HCT116 (cell line): ENCODE measurements around the gene CD40. TPM values are rescaled to one million over a fixed set of nuclear protein-coding genes. Genes with fewer than 3 reads are reported as not detected.

ENCODE experiments used
- ATAC-seq: fragments of 200-7000 bp; cut with Tn5 transposase; 2 replicates; pipeline ENCODE4 v1.9.1; 2020; ENCODE audit warnings: mild to moderate bottlenecking, moderate library complexity
- BruUV-seq: library from RNA; stranded (reverse); fragments of 400-500 nt; replicated peaks from 2 replicates; lab custom pipeline; 2021; lab: Mats Ljungman, UMichigan
- CTCF ChIA-PET: fragments of 300-600 bp; sonication (Branson Sonifier 250); formaldehyde crosslinking; loops from one replicate; lab custom pipeline; 2021; ENCODE audit warnings: antibody characterized with exemption; lab: Charles Lee
- POLR2A ChIA-PET: fragments of 300-600, 350-600 bp; sonication (Branson Sonifier 250); formaldehyde crosslinking; loops from one replicate; lab custom pipeline; 2021; ENCODE audit warnings: antibody characterized with exemption; lab: Charles Lee
- RAD21 ChIA-PET, 2 experiments: fragments of 300-600 bp; sonication (Branson Sonifier 250); formaldehyde crosslinking; loops; one replicate each; lab custom pipeline; 2023; ENCODE audit warnings: low total read pairs in 2 of 2; ENCODE audit not compliant: uncharacterized antibody in 2 of 2, unreplicated experiment in 2 of 2, low non-redundant PET in 1 of 2; lab: Charles Lee
- DNase-seq: peaks from one replicate; pipeline ENCODE4 v3.0.0-alpha.2; 2010; ENCODE audit warnings: low read depth, low spot score
- H2AFZ ChIP-seq: fragments of 200-600 bp; shearing (Covaris generic), sonication (generic); 2 replicates; pipeline ENCODE4 v1.6.1; 2017; ENCODE audit warnings: low read depth, mixed run types, mixed read lengths, antibody characterized with exemption, low read length; ENCODE audit not compliant: poor library complexity, severe bottlenecking
- H3K27ac ChIP-seq: 2 replicates; pipeline ENCODE4 v1.5.1; 2012; ENCODE audit warnings: low read depth, low read length
- H3K27me3 ChIP-seq: fragments of 200-600 bp; sonication (generic); 2 replicates; pipeline ENCODE4 v1.6.1; 2016; ENCODE audit warnings: mixed run types, low read length, mixed read lengths; ENCODE audit not compliant: insufficient read depth
- H3K36me3 ChIP-seq, 2 experiments: fragments of 200-500 bp in 1 of 2; fragments of 200-600 bp in 1 of 2; sonication (Bioruptor generic) in 1 of 2; sonication (generic) in 1 of 2; 2 replicates each; pipeline versions ENCODE4 v1.5.1 to v1.6.1; 2014 to 2016; ENCODE audit warnings: low read length in 2 of 2, inconsistent platforms in 1 of 2, mixed read lengths in 1 of 2, mixed run types in 1 of 2; ENCODE audit not compliant: insufficient read depth in 2 of 2, control insufficient read depth in 1 of 2
- H3K4me1 ChIP-seq, 2 experiments: fragments of 200-600 bp in 1 of 2; sonication (generic) in 1 of 2; 2 replicates each; pipeline versions ENCODE4 v1.5.1 to v1.6.1; 2012 to 2017; ENCODE audit warnings: low read length in 2 of 2, inconsistent platforms in 1 of 2, mild to moderate bottlenecking in 1 of 2, mixed read lengths in 1 of 2, mixed run types in 1 of 2, moderate library complexity in 1 of 2; ENCODE audit not compliant: insufficient read depth in 2 of 2, control insufficient read depth in 1 of 2
- H3K4me2 ChIP-seq: fragments of 200-600 bp; sonication (generic); 2 replicates; pipeline ENCODE4 v1.6.1; 2017; ENCODE audit warnings: mixed run types, low read length, mixed read lengths
- H3K4me3 ChIP-seq, 2 experiments: fragments of 200-600 bp in 1 of 2; sonication (generic) in 1 of 2; replicated peaks in 1 of 2; 2 replicates each; pipeline ENCODE4 v1.5.1; 2011 to 2016; ENCODE audit warnings: low read length in 2 of 2, control low read depth in 1 of 2, low read depth in 1 of 2, mild to moderate bottlenecking in 1 of 2, mixed read lengths in 1 of 2, mixed run types in 1 of 2
- H3K79me2 ChIP-seq: fragments of 200-600 bp; sonication (generic); 2 replicates; pipeline ENCODE4 v1.6.1; 2017; ENCODE audit warnings: mild to moderate bottlenecking, mixed run types, low read length, moderate library complexity, mixed read lengths; ENCODE audit not compliant: insufficient read depth
- H3K9ac ChIP-seq: fragments of 200-600 bp; sonication (generic); 2 replicates; pipeline ENCODE4 v1.6.1; 2016; ENCODE audit warnings: low read length, mixed read lengths
- H3K9me2 ChIP-seq: fragments of 200-600 bp; sonication (generic), shearing (Covaris generic); 2 replicates; pipeline ENCODE4 v1.6.1; 2017; ENCODE audit warnings: mixed run types, mild to moderate bottlenecking, moderate library complexity; ENCODE audit not compliant: insufficient read depth
- H3K9me3 ChIP-seq, 2 experiments: fragments of 200-500 bp in 1 of 2; fragments of 200-600 bp in 1 of 2; sonication (Bioruptor generic) in 1 of 2; sonication (generic) in 1 of 2; 2 replicates each; pipeline ENCODE4 v1.6.1; 2014 to 2017; ENCODE audit warnings: low read length in 2 of 2, mixed read lengths in 2 of 2, inconsistent platforms in 1 of 2, low read depth in 1 of 2, mild to moderate bottlenecking in 1 of 2, mixed run types in 1 of 2, moderate library complexity in 1 of 2; ENCODE audit not compliant: control insufficient read depth in 1 of 2, insufficient read depth in 1 of 2
- H4K20me1 ChIP-seq: fragments of 200-600 bp; sonication (generic), shearing (Covaris generic); 2 replicates; pipeline ENCODE4 v1.6.1; 2017; ENCODE audit warnings: mixed run types, mild to moderate bottlenecking, moderate library complexity; ENCODE audit not compliant: insufficient read depth
- CBX3 ChIP-seq: IDR thresholded peaks from 2 replicates; pipeline ENCODE4 v1.6.1; 2012; ENCODE audit warnings: low read depth
- ELF1 ChIP-seq: IDR thresholded peaks from 2 replicates; pipeline ENCODE4 v1.6.1; 2012; ENCODE audit warnings: low read depth, borderline replicate concordance
- EZH2phosphoT487 ChIP-seq: fragments of 200-600 bp; IDR thresholded peaks from 2 replicates; pipeline ENCODE4 v1.6.1; 2018; ENCODE audit warnings: antibody characterized with exemption, borderline replicate concordance
- POLR2A ChIP-seq: IDR thresholded peaks from 2 replicates; pipeline ENCODE4 v1.7.0; 2011; ENCODE audit warnings: borderline replicate concordance; ENCODE audit not compliant: insufficient read depth, insufficient read length; ENCODE audit errors: extremely low read depth
- REST ChIP-seq: IDR thresholded peaks from 2 replicates; pipeline ENCODE4 v1.6.1; 2012; ENCODE audit warnings: low read depth
- SRF ChIP-seq: IDR thresholded peaks from 2 replicates; pipeline ENCODE4 v1.6.1; 2012; ENCODE audit warnings: low read depth
- YY1 ChIP-seq: IDR thresholded peaks from 2 replicates; pipeline ENCODE4 v1.6.1; 2011; ENCODE audit warnings: low read length, low read depth, moderate library complexity, mild to moderate bottlenecking; ENCODE audit not compliant: insufficient replicate concordance; ENCODE audit errors: extremely low read depth
- intact Hi-C: fragments of 100-400 bp; cut with micrococcal nuclease; formaldehyde crosslinking; loops from 2 replicates; pipeline ENCODE4 v1.10.0; 2022
- total RNA-seq: library from RNA; stranded (reverse); gene quantifications from one replicate; pipeline ENCODE4 v1.2.1, GENCODE V29; 2021; ENCODE audit not compliant: unreplicated experiment
- TF ChIP-seq, protein P1 (sequence below): IDR thresholded peaks from 2 replicates; pipeline ENCODE4 v1.6.1; 2011; ENCODE audit warnings: mild to moderate bottlenecking, low read length, moderate library complexity; ENCODE audit not compliant: insufficient replicate concordance; ENCODE audit errors: extremely low read depth

The CD40 gene
- total RNA-seq, 1 experiment from 2014 or later = 21.3 TPM

- no peaks in the 10 kb centered on the region for H3K27me3 ChIP-seq
- peaks cover 10% of the 10 kb centered on the region for H3K79me2 ChIP-seq
- H3K9me3 ChIP-seq = no peaks in the 10 kb centered on the region
- ATAC-seq = no peak
- H3K9me2 ChIP-seq = no peaks in the 10 kb centered on the region
- TF ChIP-seq POLR2A = no peak
- no peak for TF ChIP-seq REST
- TF ChIP-seq EZH2phosphoT487 = no peak
- no peak for TF ChIP-seq CBX3
- no peak for TF ChIP-seq ELF1
- TF ChIP-seq YY1 = no peak
- no peak for TF ChIP-seq SRF
- TF ChIP-seq, protein P1, sequence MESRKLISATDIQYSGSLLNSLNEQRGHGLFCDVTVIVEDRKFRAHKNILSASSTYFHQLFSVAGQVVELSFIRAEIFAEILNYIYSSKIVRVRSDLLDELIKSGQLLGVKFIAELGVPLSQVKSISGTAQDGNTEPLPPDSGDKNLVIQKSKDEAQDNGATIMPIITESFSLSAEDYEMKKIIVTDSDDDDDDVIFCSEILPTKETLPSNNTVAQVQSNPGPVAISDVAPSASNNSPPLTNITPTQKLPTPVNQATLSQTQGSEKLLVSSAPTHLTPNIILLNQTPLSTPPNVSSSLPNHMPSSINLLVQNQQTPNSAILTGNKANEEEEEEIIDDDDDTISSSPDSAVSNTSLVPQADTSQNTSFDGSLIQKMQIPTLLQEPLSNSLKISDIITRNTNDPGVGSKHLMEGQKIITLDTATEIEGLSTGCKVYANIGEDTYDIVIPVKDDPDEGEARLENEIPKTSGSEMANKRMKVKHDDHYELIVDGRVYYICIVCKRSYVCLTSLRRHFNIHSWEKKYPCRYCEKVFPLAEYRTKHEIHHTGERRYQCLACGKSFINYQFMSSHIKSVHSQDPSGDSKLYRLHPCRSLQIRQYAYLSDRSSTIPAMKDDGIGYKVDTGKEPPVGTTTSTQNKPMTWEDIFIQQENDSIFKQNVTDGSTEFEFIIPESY = no peak
- TF ChIP-seq, all 23 proteins: peak for 0
- Histone ChIP-seq H3K9ac (no peak overlapping the region), H3K4me3 (no peak overlapping the region), H3K36me3 (no peaks in the 10 kb centered on the region), H3K4me1 (peaks cover 4 to 9% of the 10 kb centered on the region in 2 experiments), H2AFZ (no peak overlapping the region), H3K4me2 (no peak overlapping the region), H3K27ac (no peak overlapping the region), H4K20me1 (no peaks in the 10 kb centered on the region)
- intact Hi-C loops = no loop called here
- POLR2A ChIA-PET = no interaction called here
- CTCF ChIA-PET = interaction anchor here (0.6 kb wide), 1 partner anchor 78 kb away, joined by 3 read pairs; no protein-coding TSS in a partner anchor
- RAD21 ChIA-PET = no interaction called here
- BruUV-seq = no TSS peak
- no peak for DNase-seq
Observed at GRCh38 chr20:46093531-46093930, 24.6 kb upstream of the CD40 start.
